ENCODE results near the gene ENAH.
A peak's percentile ranks its signal among the peaks of the same experiment; 100 is the strongest.
"Not testable (repeated sequence)": the region's sequence is repeated elsewhere in the genome, so short reads cannot be mapped to it uniquely, and the experiment has no call there.

Gene ENAH

GRCh38 chr1:225652729-225653462 is at the start of gene ENAH:
TSS of gene ENAH (minus strand) at chr1:225653123. CDS start at chr1:225652690, 433 bp downstream.
- peak; percentile 51 for DNase-seq

- no peak for DNase-seq
Measured at GRCh38 chr1:225700889-225701465, 48.1 kb upstream of the ENAH start.

- DNase-seq: no peak
Measured at GRCh38 chr1:225700164-225700821, 47.4 kb upstream of the ENAH start.

- no peak for DNase-seq
Measured at GRCh38 chr1:225699336-225699735, 46.4 kb upstream of the ENAH start.

- not testable (repeated sequence) for DNase-seq
Measured at GRCh38 chr1:225698194-225698593, 45.3 kb upstream of the ENAH start.

GRCh38 chr1:225697428-225697827 is 44.5 kb upstream of the ENAH start:
- DNase-seq: no peak

- DNase-seq: no peak
Measured at GRCh38 chr1:225695578-225696337, 42.8 kb upstream of the ENAH start.

- DNase-seq: no peak
Measured at GRCh38 chr1:225694151-225694603, 41.3 kb upstream of the ENAH start.

- not testable (repeated sequence) for DNase-seq
Measured at GRCh38 chr1:225693697-225694096, 40.8 kb upstream of the ENAH start.

GRCh38 chr1:225693085-225693696 is 40.3 kb upstream of the ENAH start:
- no peak for DNase-seq

- no peak for DNase-seq
Measured at GRCh38 chr1:225692517-225692879, 39.6 kb upstream of the ENAH start.

- no peak for DNase-seq
Measured at GRCh38 chr1:225691861-225692516, 39.1 kb upstream of the ENAH start.

GRCh38 chr1:225691377-225691776 is 38.5 kb upstream of the ENAH start:
- no peak for DNase-seq

GRCh38 chr1:225689882-225690459 is 37.0 kb upstream of the ENAH start:
- DNase-seq: no peak

- DNase-seq: no peak
Measured at GRCh38 chr1:225688345-225688744, 35.4 kb upstream of the ENAH start.

GRCh38 chr1:225685476-225686176 is 32.7 kb upstream of the ENAH start:
- no peak for DNase-seq

GRCh38 chr1:225684741-225685140 is 31.8 kb upstream of the ENAH start:
- DNase-seq: no peak

GRCh38 chr1:225681231-225681630 is 28.3 kb upstream of the ENAH start:
- no peak for DNase-seq

- DNase-seq: no peak
Measured at GRCh38 chr1:225678545-225678944, 25.6 kb upstream of the ENAH start.

- DNase-seq: no peak
Measured at GRCh38 chr1:225677350-225678124, 24.6 kb upstream of the ENAH start.

Measured in activated naive CD4-positive, alpha-beta T cell treated with anti-CD3 and anti-CD28 coated beads, Interleukin-2, amount 50 U/mL, for 16 hours (primary cell).